Stimulated activated CD8-positive, alpha-beta memory T cell treated with anti-CD3 and anti-CD28 coated beads, Interleukin-7, amount 100 ng/mL, for 4 hours (primary cell): ENCODE measurements around the gene MALL.
"Not testable (repeated sequence)": the region's sequence is repeated elsewhere in the genome, so short reads cannot be mapped to it uniquely, and the experiment has no call there.

Experiments used
- DNase-seq, 2 donors: peaks; one replicate each; pipeline ENCODE4 v3.0.0-alpha.2; 2020; ENCODE audit warnings: low read depth in 2 of 2

MALL gene

DNA sequence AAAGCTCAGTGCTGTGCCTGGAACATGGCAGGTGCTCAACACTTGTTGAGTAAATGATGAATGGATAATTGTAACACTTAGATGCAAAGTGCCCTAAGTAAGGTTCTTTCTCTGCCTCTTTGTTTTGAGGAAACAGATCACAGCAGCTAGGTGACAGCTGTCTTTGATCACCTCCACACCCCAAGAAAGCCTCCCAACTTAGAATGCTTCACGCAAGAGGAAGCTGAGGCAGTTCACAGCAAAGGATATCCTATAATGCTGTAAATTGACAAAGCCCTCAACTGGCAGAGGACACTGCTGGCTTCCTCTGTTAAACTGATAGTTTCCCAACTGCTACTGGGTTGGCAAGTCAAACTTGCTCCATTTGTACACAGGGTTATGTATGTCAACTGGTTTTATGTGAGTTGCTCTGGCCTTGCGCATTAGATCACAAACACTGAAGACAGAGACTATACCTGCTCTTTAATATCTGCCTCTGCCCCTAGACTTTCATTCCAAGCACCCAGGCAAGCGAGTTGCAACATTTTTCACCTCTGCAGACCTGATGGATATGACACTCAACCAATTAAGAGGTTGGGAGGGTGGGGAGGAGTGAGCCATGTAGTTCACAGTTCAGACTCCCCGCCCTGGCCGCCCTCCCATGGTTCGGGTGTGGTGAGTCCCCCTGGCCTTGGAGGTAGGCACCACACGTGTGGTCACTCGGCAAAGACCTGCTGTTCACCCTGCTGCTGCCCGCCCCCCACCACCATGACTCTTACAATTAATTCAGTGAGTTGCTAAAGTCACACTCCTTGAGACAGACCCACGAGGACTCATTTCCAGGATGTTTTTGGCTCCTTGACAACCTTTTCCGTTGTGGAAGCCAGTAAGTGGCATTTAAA is 4.8 kb upstream of the MALL start:
- DNase-seq: no peak

- DNase-seq: no peak
Observed at GRCh38 chr2:110116033-110116710, 550 bp upstream of the MALL start.

- DNase-seq: no peak
Observed at GRCh38 chr2:110114831-110115255, 779 bp downstream of the MALL start.

- no peak for DNase-seq
Observed at GRCh38 chr2:110113961-110114591, 1.5 kb downstream of the MALL start.

- not testable (repeated sequence) for DNase-seq
Observed at GRCh38 chr2:110108291-110108690, 7.3 kb downstream of the MALL start.

DNA sequence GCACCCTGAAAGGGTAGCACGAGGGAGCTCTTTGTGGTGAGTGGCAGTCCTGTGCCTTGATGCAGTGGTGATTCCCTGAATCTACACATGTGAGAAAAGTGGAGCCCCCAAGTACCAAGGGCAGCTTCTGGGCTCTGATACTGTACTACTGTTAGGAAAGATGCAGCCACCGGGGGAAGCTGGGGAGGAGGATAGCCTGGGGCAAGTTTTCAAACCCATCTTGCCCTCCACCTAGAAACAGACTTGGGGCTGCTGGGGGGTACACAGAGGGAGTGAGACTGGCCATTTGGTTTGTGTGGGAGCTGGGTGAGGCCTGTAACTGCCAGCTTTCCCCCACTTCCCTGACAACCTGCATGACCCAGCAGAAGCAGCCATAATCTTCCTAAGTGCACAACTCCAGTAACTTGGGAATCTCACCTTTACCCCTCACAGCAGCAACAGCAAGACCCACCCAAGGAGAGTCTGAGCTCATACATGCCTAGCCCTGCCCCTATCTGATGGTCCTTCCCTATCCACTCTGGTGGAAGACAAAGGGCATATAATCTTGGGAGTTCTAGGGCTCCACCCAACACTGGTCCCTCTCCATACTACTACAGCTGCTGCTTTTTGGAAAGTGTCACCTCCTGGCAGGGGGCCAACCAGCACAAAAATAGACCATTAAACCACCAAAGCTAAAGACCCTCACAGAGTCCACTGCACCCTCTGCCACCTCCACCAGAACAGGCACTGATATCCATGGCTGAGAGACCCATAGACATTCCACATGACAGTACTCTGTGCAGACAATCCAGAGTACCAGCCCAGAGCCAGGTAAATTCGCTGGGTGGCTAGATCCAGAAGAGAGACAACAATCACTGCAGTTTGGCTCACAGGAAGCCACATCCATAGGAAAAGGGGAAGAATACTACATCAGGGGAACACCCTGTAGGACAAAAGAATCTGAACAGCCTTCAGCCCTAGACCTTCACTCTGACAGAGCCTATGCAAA is 8.2 kb downstream of the MALL start:
- DNase-seq: no peak

DNA sequence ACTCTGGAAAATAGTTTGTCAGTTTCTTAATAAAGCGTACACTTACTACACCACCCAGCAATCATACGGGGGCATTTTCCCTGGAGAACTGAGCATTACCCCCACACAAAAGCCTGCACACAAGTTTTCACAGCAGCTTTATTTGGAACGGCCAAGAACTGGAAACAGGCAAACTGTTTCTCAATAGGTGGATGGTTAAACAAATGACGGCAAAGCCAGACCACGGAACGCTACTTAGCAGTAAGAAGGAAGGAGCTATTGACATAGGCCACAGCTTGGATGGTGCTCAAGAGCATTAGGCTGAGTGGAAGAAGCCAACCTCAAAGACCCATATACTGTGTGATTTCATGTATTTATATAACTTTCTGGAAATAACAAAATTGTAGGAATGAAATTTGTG is 9.0 kb downstream of the MALL start:
- DNase-seq: no peak

GRCh38 chr2:110105608-110106467 is 9.8 kb downstream of the MALL start:
- DNase-seq: no peak

GRCh38 chr2:110105183-110105582 is 10.4 kb downstream of the MALL start:
- no peak for DNase-seq

DNA sequence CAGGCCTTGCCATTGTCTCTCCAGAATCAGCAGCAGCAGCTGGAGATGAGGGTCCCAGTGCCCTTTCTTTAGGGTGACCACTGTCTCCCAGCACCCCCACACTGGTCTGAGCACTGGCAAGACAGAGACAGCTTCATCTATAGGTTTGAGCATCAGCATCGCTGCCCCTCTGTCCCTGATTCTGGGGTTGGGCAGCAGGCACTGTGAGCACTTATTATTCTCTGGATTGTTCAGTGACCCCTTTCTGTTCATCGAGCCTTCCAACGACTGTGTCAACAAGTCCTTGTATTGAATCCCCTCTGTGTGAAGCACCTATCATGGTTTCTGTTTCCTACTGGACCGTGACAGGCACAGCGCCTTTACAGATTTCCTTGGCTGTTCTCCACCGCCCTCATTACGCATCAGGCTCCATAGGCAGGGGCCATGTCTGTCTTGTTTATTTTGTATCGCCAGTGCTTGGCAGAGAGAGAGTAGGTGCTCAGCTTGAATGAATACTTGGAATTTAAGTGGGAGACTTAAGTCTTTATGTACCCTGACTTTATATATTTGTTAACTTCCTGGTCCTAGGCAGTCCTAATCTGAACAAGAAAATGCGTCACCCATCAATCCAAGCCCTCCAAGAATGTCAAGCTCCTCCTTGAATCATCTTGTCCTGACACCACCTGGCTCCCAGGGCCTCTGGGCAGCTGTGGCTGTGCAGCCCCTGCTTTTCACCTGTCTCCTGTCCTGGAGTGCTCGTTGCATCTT is 11.4 kb downstream of the MALL start:
- no peak for DNase-seq

- no peak for DNase-seq
Observed at GRCh38 chr2:110103061-110103961, 12.3 kb downstream of the MALL start.

GRCh38 chr2:110101901-110102803 is 13.5 kb downstream of the MALL start:
- no peak for DNase-seq

DNA sequence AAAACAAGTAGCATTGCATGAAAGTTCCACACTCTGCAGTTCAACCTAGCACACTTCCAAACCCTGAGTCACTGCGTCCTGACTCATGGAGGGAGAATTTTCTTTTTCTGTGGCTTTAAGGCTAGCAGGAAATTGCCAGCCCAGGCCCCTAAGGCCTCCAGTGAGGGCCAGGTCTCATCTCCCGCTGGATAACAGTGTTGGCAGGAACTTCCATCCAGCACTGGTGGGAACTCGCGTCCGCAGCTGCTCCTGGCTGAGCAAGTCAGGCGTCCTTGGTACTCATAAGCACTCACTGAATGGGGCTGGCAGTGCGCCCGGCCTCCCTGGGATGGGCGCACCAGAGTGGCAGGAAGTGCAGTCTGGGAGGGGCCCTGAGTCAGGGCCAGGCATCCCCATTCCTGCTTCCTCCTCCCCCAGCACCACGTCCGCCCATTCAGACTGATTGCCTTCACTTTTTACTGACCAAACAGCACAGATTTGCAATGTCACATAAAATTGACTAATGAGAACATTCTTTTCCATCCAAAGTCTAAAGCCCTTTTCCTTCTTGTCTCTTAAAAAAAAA is 14.3 kb downstream of the MALL start:
- DNase-seq: no peak

GRCh38 chr2:110100880-110101279 is 14.7 kb downstream of the MALL start:
- DNase-seq: not testable (repeated sequence)

DNA sequence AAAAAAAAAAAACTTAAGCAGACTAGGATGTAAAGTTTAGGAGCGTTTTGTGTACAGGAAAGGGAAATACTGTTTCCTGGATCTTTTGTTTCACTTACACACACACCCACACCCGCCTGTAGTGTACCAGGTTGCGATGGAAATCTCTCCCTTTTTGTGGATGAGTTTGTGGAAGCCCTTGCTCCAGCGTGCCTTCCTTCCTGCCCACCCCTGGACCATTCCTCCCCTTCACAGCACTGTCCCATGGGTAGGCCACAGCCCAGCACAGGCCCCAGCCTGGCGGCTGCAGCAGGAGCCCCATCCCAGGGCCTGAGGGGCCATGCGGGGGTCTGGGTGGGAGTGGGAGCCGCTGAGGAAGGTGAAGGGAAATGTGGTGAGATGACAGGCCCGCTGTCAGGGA is 15.1 kb downstream of the MALL start:
- no peak for DNase-seq

DNA sequence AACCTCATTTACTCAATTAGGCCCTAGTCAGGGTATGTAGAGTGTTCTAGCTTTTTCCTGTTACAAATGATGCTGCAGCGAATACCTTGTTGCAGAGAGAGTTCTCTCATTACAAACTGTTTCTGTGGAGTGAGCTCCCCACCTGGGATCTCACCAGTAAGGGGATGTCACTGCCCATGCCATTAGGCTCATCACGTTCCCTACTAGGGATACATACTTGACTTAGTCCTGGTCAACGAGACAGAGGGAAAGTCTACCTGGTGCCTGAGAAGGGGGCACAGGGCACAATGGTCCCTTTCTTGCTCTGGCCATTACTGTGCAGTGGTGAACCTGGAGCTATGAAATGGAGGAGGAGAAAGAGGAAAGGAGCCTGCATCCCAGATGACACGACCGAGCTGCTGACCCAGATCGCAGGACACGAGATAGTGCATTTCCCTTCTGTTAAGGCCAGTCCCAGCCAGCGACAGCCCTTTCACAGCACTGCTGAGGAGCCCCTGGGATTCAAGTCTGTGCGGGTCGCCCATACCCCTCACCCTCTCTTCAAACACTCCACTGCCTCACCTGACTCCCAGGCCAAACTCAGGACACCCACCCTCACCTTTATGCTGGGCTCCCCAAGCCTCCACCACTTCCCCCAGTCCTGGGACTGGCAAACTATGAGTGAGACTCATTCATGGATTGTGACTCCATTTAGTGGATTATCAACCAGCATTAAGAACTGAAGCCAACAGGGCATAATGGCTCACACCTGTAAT is 16.0 kb downstream of the MALL start:
- DNase-seq: no peak

DNA sequence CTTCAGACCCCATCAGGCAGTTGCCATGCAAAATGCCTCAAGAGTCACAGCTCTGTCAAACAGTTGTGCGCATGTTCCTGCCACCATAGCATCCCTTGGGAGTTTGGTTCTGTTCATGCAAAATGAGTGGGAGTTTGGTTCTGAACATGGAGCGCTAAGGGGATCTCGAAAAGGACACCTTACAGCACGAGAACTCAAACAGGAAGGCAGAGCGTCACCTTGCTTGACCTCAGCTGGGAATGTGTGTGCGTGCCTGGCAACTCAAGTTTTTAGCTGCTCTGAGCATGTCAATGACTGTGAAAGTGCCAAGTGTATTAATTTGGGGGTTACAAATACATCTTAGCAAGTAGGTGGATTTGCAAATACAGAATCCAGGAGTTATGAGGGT is 16.6 kb downstream of the MALL start:
- no peak for DNase-seq
